DOHH2 (cell line): ENCODE data around the gene NUDT16L1.

Experiments used
- H3F3A ChIP-seq: fragments of 200-600 bp; sonication (generic), shearing (Covaris generic); 2 replicates; pipeline ENCODE4 v1.6.0; 2016; ENCODE audit warnings: antibody characterized with exemption, mild to moderate bottlenecking; ENCODE audit not compliant: control insufficient read depth, insufficient read depth
- H3K27ac ChIP-seq: fragments of 200-600 bp; sonication (generic); 2 replicates; pipeline ENCODE4 v1.5.1; 2014; ENCODE audit warnings: low read depth, mild to moderate bottlenecking, low read length, moderate library complexity
- H3K27me3 ChIP-seq: fragments of 200-600 bp; sonication (generic); 2 replicates; pipeline ENCODE4 v1.6.1; 2014; ENCODE audit warnings: mild to moderate bottlenecking, low read length, mixed read lengths; ENCODE audit not compliant: control insufficient read depth
- H3K36me3 ChIP-seq: fragments of 200-600 bp; sonication (generic); 2 replicates; pipeline ENCODE4 v1.6.1; 2014; ENCODE audit warnings: mild to moderate bottlenecking, low read length, moderate library complexity, mixed read lengths; ENCODE audit not compliant: control insufficient read depth
- H3K4me1 ChIP-seq: fragments of 200-600 bp; sonication (generic); 2 replicates; pipeline ENCODE4 v1.6.1; 2014; ENCODE audit warnings: mild to moderate bottlenecking, low read length, mixed read lengths; ENCODE audit not compliant: control insufficient read depth
- H3K4me2 ChIP-seq: fragments of 200-600 bp; sonication (generic); 2 replicates; pipeline ENCODE4 v1.6.0; 2014; ENCODE audit warnings: mild to moderate bottlenecking, low read length, moderate library complexity
- H3K4me3 ChIP-seq: fragments of 200-600 bp; sonication (generic); 2 replicates; pipeline ENCODE4 v1.5.1; 2014; ENCODE audit warnings: mild to moderate bottlenecking, low read length, mixed read lengths
- H3K79me2 ChIP-seq: fragments of 200-600 bp; sonication (generic); 2 replicates; pipeline ENCODE4 v1.6.1; 2014; ENCODE audit warnings: mild to moderate bottlenecking, low read length, mixed read lengths; ENCODE audit not compliant: control insufficient read depth
- H3K9me2 ChIP-seq: fragments of 200-600 bp; sonication (generic); replicated peaks from 2 replicates; pipeline ENCODE4 v1.6.1; 2014; ENCODE audit warnings: mild to moderate bottlenecking, low read length, mixed read lengths; ENCODE audit not compliant: control insufficient read depth
- H3K9me3 ChIP-seq: fragments of 200-600 bp; sonication (generic); 2 replicates; pipeline ENCODE4 v1.6.1; 2014; ENCODE audit warnings: antibody characterized with exemption, low read length, mixed read lengths; ENCODE audit not compliant: control insufficient read depth, insufficient read depth
- H4K20me1 ChIP-seq: fragments of 200-600 bp; sonication (generic); 2 replicates; pipeline ENCODE4 v1.6.0; 2014; ENCODE audit warnings: low read depth, mild to moderate bottlenecking, antibody characterized with exemption, low read length, moderate library complexity; ENCODE audit not compliant: control insufficient read depth, insufficient read depth
- EZH2phosphoT487 ChIP-seq: fragments of 200-600 bp; sonication (generic); IDR thresholded peaks from 2 replicates; pipeline ENCODE4 v1.6.1; 2017; ENCODE audit warnings: borderline replicate concordance, mild to moderate bottlenecking, antibody characterized with exemption, low read length, moderate library complexity, mixed read lengths
- TF ChIP-seq, protein P1 (sequence below): fragments of 200-600 bp; sonication (generic); IDR thresholded peaks from one replicate; pipeline ENCODE4 v1.5.1; 2014; ENCODE audit warnings: antibody characterized with exemption, mild to moderate bottlenecking, low read depth, low read length; ENCODE audit not compliant: poor library complexity, severe bottlenecking

Gene NUDT16L1

DNA sequence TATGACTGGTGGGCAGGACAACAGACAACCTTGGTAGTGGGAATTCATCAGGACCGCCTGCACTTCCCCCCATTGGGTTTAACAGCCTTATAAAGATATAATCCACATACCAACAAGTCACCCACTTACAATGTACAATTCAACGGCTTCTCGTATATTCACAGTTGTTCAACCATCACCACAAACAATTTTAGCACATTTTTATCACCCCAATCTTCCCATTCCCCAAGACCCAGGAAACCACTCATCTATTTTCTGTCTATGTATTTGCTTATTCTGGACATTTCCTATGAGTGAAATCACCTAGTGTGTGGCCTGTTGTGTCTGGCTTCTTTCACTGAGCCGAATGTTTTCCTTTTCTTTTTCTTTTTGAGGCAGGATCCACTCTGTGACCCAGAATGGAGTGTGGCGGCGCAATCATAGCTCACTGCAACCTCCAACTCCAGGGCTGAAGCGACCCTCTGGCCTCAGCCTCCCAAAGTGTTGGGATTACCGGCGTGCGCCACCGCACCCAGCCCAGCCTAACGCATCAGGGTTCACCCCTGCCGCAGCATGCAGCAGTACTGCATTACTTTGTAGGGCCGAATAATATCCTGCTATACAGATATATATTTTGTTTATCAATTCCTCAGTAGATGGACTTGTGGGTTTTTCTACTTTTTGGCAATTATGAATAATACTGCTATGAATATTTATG lies 29.9 kb downstream of the NUDT16L1 start:
- TF ChIP-seq EZH2phosphoT487, result no peak
- TF ChIP-seq, protein P1, sequence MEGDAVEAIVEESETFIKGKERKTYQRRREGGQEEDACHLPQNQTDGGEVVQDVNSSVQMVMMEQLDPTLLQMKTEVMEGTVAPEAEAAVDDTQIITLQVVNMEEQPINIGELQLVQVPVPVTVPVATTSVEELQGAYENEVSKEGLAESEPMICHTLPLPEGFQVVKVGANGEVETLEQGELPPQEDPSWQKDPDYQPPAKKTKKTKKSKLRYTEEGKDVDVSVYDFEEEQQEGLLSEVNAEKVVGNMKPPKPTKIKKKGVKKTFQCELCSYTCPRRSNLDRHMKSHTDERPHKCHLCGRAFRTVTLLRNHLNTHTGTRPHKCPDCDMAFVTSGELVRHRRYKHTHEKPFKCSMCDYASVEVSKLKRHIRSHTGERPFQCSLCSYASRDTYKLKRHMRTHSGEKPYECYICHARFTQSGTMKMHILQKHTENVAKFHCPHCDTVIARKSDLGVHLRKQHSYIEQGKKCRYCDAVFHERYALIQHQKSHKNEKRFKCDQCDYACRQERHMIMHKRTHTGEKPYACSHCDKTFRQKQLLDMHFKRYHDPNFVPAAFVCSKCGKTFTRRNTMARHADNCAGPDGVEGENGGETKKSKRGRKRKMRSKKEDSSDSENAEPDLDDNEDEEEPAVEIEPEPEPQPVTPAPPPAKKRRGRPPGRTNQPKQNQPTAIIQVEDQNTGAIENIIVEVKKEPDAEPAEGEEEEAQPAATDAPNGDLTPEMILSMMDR, result no peak
- no peaks in the 10 kb centered on the region for H3K27me3 ChIP-seq
- no peaks in the 10 kb centered on the region for H3K9me3 ChIP-seq
- H3K4me1 ChIP-seq, result peaks cover 13% of the 10 kb centered on the region
- no peak overlapping the region for H3K4me3 ChIP-seq
- H3K79me2 ChIP-seq, result no peaks in the 10 kb centered on the region
- no peak overlapping the region for H3K27ac ChIP-seq
- no peak overlapping the region for H3K4me2 ChIP-seq
- H3F3A ChIP-seq, result no peaks in the 10 kb centered on the region
- H4K20me1 ChIP-seq, result no peaks in the 10 kb centered on the region
- H3K36me3 ChIP-seq, result peaks cover 7% of the 10 kb centered on the region; the same call in 1 of the 2 replicates
- H3K9me2 ChIP-seq, result no peaks in the 10 kb centered on the region

DNA sequence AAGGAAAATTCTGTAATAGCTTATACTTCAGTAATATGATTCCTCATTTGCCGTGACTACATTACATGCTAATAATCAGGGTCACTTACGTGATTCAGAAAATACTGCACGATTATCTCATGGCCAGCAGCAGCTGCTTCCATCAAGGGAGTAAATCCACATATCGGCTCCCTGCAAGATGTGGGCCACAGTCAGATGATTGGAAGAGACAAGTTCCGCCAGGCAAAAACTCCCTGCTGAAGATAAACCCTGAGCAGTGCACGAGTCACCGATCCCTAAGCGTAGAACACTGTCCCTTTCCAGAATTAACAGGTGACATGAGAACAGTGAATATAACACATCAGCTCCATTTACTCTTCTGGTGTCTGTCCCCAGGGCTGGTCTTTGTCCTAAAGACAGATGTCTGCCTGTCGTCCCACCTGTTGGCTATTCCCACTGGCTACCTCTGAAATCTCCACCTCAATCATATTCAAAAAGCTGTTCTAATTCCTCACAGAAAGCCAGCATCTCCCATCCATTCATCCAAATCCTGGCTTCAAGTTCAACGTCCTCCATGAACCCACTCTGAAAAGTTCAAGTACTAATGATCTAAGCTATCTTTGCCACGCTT lies 31.4 kb downstream of the NUDT16L1 start:
- peaks cover 7% of the 10 kb centered on the region; the same call in 1 of the 2 replicates for H3K36me3 ChIP-seq

DNA sequence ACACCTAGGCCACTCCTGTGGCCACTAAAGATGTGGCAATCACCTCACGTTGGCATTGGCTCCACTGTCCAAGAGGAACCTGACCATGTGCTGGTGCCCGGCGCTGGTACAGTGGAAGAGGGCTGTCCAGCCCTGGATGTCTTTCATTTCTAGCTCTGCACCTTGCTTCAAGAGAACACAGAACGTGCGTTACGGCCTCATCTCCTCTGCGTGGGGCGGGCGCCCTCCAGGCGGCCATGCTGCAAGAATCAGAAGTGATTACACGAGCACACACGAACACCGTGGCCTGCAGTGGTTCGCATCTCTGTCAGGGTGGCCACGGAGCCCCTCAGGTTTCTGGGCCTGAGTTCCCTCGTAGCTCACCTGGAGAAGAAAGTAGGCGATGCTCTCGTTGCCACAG lies 33.3 kb downstream of the NUDT16L1 start:
- Histone ChIP-seq H3K27ac (no peak overlapping the region), H4K20me1 (no peaks in the 10 kb centered on the region), H3K79me2 (peaks cover under 1% of the 10 kb centered on the region; the same call in 1 of the 2 replicates), H3K36me3 (peaks cover 7% of the 10 kb centered on the region; the same call in 1 of the 2 replicates), H3K4me2 (no peak overlapping the region), H3K27me3 (no peaks in the 10 kb centered on the region), H3F3A (no peaks in the 10 kb centered on the region), H3K9me2 (no peaks in the 10 kb centered on the region), H3K9me3 (no peaks in the 10 kb centered on the region), H3K4me3 (no peak overlapping the region), H3K4me1 (no peaks in the 10 kb centered on the region)
- no peak for TF ChIP-seq EZH2phosphoT487
- TF ChIP-seq, protein P1, result no peak

More for the DNA sequence above, 31.4 kb downstream of the NUDT16L1 start:
- no peaks in the 10 kb centered on the region for H3K4me1 ChIP-seq
- no peak overlapping the region for H3K27ac ChIP-seq
- H3K27me3 ChIP-seq, result no peaks in the 10 kb centered on the region
- no peak overlapping the region for H3K4me3 ChIP-seq
- no peaks in the 10 kb centered on the region for H3K9me2 ChIP-seq
- no peaks in the 10 kb centered on the region for H3K9me3 ChIP-seq
- no peak overlapping the region for H3K4me2 ChIP-seq
- no peaks in the 10 kb centered on the region for H3F3A ChIP-seq
- no peaks in the 10 kb centered on the region for H4K20me1 ChIP-seq
- TF ChIP-seq, protein P1, result no peak
- no peak for TF ChIP-seq EZH2phosphoT487
- no peaks in the 10 kb centered on the region for H3K79me2 ChIP-seq
